Activated CD4-positive, alpha-beta T cell treated with anti-CD3 and anti-CD28 coated beads, Interleukin-2, amount 50 U/mL, for 1 hour (primary cell): ENCODE results near the gene PRKRIP1.
"Not testable (repeated sequence)": the region's sequence is repeated elsewhere in the genome, so short reads cannot be mapped to it uniquely, and the experiment has no call there.

ENCODE experiments used
- DNase-seq: peaks from one replicate; pipeline ENCODE4 v3.0.0-alpha.2; 2020

The PRKRIP1 gene, protein sequence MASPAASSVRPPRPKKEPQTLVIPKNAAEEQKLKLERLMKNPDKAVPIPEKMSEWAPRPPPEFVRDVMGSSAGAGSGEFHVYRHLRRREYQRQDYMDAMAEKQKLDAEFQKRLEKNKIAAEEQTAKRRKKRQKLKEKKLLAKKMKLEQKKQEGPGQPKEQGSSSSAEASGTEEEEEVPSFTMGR

DNA sequence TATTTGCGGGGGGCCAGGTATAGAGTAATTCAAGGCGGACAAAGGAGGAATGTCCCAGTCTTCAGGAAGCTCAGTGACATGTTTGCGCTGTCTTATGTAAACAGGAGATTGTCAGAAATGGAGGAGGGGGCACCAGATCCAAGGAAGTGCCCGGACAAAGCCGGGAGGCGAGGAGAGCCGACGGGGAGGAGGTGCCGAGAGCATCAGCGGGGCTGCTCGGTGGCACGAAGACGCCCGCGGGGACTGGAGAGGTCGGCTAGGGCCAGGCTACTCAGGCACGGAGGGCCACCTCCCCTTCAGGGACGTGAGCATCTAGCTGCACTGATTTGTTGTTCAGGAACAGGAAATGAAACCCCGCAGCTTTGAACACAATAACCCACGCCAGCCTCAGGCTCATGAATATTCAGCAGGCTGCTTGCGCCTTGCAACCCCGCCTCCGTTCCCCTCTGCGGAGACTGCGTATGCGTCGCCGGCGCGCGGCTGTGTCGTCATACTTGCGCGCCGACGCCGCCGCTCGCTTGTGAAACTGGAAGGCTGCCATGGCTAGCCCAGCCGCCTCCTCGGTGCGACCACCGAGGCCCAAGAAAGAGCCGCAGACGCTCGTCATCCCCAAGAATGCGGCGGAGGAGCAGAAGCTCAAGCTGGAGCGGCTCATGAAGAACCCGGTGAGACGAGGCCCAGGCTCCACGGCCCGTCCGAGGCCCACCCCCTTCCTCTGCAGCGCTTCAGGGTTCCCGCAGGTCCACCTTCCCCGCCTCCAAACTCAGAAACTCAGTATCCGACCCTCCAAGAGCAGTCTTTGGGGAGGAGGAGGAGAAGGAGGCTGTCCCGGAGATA, at the start of gene PRKRIP1:
Gene PRKRIP1 (plus strand): TSS at position 491 of the 837 bp plus-strand sequence. CDS start 49 bp downstream, at position 540.
- DNase-seq = peak; percentile 77

DNA sequence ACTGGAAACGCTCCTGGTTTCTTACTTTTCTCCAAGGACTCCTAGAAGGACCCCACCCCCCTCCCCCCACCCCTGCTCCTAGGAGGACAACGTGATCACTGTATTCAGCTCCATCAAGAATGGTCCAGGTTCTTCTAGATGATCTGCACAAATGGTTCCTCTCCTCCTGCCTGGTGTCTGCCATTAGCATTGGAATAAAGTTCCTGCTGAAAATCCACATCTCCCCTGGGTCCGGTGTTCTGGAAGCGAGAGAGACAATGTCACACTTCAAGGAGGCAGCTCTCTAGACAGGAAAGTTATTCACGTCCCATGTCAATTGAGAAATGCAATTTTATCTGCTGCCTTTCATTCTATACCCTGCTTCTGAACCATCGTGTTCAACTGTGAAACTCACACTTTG, 49.2 kb upstream of the PRKRIP1 start:
- not testable (repeated sequence) for DNase-seq

DNA sequence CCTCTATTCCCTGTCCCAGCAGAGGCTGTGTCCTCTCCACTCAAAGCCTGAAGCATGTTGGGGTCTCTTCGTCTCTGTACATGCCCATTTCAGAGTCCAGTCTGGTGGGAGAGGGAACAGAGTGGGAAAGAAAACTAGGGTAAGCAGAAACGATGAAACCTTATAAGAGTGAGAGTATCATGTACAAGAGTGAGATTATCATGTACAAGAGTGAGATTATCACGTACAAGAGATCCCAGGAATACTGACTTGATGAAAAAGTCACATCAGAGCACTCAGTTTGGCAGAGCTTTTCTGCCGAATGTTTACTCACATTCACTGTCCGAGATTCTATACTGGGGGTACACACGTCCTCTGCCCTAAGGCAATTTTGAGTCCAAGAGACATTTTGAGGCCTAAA, 39.8 kb upstream of the PRKRIP1 start, which contains the start of gene SPDYE6:
Gene SPDYE6 (minus strand): TSS at position 101 of the 400 bp plus-strand sequence. CDS start 421 bp downstream, outside the sequence.
- DNase-seq = not testable (repeated sequence)

DNA sequence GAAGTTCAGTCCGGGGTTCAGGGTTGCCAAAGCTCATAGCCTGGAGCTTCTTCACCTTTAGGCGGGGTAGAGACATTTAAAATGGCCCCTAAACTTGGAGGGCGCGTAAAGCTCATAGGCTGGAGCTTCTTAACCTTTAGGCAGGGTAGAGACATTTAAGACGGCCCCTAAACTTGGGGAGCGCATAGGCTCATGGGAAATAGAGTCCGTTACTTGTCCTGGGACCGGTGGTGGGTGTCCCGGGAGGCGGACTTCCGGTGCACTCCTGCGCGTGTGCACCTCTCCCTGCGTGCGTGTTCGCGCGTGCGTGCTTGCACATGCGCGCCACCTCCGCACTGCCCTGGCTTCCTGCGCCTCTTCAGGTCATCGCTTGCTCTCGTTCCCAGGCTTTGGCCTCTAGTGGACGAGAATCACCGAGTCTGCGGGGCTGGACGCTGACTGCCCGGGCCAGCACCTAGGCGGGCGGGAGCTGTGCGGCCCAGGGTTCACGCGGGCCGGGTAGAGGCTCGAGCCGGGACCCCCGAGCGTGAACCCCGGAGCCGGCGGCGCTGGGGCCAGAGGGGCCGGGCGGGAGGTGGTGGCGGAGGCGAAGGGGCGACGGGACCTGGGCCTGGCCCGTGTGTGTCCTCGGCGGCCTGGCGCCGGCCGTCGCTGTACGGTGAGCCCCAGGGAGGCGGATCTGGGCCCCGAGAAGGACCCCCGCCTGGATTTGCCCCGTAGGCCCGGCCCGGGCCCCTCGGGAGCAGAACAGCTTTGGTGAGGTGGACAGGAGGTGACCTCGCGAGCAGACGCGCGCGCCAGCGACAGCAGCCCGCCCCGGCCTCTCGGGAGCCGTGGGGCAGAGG, 32.4 kb upstream of the PRKRIP1 start:
- DNase-seq = peak; percentile 89

DNA sequence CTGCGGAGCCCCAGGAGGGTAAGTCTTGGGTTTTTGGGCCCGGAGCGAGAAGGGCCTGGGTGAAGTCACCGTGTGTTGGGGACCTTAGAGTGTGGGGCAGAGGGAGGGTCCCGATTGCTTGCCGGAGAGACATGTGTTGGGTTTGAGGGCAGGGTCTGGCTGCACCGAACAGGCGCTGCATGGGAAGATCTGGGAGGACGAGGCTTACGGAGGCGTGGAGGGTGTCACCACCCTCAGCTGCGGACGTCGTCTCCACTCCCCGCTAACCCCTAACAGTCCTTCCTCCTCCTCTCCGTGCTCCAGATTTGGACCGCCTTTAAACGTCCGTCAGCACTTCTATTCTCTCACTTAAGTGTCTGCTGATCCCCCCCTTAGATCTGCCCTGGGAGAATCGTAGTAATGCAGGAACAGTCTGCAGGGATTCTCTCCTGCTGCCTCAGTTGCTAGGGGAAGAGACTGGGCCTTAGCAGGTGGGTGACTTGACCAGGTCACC, 31.7 kb upstream of the PRKRIP1 start:
- DNase-seq = not testable (repeated sequence)

DNA sequence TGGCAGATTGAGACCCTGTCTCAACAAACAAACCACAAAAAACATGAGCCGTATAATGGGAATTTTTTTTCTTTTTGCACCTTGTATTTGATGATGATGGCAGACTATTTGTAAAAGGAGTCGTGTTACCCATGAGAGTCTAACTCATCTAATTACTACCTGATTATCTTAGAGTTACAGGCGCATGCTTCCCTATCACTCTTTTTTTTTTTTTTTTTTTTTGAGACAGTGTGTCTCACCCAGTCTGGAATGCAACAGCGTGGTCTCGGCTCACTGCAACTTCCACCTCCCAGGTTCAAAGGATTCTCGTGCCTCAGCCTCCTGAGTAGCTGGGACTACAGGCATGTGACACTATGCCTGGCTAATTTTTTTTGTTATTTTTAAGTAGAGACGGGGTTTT, 30.8 kb upstream of the PRKRIP1 start:
- DNase-seq = not testable (repeated sequence)

DNA sequence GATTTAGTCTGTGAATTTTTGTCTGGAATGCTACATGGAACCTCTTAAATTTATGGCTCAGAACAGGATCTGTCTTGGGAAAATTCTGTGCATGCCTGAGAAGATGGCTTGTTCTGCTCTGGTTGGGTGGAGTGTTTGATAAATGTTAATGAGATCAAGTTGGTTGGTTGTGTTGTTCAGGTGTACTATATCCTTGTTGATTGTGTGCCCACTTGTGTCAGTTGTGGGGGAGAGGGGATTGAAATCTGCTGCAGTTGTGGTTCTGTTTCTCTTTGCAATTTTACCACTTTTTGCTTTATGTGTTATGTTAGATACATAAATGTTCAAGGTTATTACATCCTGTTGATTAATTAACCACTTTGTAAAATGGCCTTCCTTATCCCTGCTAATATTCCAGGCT, 26.1 kb upstream of the PRKRIP1 start:
- not testable (repeated sequence) for DNase-seq

DNA sequence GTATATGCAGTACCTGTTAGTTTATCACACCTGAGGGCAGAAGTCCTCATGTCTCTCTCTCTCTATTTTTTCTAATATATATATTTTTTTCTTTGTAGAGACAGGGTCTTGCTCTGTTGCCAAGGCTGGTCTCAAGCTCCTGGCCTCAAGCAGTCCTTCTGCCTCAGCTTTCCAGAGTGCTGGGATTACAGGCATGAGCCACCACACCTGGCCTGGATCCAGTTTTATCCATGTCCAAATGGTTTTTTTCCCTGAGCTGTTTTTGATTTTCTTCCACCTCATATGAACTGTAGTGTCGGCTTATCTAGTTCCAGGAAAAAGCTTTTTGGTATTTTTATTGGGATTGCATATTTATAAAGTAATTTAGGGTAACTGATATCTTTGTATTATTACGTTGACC, 23.4 kb upstream of the PRKRIP1 start:
- not testable (repeated sequence) for DNase-seq

DNA sequence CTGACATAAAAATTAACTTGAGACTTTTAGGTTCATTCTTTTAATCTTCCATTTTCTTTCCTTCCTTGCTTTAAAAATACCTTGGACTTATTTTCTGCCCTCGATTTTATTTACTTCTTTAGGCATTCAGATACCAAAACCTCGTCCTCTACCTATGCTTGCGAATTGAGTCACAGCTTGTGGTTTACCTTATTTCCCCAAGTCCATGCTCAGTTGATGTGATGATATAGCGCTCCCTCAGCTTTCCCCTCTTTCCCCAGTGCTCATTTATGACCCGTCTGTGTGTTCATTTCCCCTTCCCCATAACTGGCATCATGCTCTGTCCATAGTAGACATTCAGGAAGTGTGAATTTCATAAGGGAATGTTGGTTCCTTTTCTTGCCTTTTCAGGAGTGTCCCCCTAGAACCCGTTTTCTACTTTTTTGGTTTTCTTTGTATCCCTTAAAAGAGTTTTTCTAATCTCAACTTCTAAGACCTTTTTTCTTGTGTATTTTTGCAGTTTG, 19.1 kb upstream of the PRKRIP1 start:
- DNase-seq = no peak

DNA sequence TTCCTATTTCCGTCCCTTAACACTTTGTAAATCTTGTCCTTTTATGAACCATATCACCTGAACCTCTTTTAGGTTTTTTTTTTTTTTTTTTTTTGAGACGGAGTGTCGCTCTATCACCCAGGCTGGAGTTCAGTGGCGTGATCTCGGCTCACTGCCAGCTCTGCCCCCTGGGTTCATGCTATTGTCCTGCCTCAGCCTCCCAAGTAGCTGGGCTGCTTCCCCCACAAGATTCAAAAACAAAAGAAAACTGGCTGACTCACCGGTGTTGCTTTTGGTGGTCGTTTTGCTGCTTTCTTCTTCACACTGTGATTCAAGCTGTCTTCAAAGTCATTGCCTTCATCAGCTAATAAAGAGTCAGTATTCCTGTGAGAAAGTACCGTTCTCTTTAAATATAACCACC, 15.3 kb upstream of the PRKRIP1 start:
- not testable (repeated sequence) for DNase-seq

DNA sequence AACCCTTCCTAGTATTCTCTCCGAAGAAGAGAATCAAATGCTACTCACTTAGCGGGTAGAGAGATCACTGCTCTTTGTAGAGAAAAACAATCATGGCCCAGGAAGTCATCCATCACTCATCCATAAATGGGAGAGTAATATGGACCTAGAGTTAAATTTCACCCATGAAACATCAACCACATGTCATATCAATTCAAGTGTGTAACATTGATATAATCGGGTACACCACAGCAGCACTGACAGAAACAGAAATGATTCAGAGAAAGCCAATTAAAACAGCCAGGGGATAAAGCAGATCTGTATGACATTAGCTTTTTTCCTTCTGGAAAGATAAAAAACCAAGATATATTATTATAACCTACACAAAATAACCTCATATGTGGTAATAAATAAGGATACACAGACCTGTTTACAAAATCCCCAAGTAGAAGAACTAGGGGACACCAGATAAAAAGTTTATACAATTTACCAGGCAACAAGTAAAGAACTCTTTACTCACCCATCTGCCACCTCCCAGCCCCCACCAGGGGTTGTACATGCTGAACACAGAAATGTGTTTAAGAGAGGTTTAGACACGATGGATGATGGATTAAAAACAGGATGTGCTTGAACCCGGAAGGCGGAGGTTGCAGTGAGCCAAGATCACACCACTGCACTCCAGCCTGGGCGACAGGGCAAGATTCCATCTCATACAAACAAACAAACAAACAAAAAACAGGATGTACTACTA, 14.3 kb upstream of the PRKRIP1 start:
- DNase-seq = not testable (repeated sequence)

DNA sequence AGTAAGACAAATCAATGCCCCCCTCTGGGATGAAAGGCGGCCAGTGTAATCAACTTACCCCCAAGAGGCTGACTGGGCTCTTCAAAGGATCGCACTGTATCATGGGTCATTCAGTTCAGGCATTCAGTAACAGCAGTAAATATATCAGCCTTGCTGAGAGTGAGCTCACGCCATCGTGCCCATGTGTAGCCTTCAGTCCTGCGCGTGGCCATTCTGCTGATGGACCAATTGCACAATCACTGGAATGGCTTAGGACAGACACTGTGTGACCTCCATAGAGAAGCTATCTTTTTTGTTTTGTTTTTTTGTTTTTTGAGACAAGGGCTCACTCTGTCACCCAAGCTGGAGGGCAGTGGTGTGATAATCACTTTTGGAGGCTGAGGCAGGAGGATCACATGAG, 9.1 kb upstream of the PRKRIP1 start:
- no peak for DNase-seq

DNA sequence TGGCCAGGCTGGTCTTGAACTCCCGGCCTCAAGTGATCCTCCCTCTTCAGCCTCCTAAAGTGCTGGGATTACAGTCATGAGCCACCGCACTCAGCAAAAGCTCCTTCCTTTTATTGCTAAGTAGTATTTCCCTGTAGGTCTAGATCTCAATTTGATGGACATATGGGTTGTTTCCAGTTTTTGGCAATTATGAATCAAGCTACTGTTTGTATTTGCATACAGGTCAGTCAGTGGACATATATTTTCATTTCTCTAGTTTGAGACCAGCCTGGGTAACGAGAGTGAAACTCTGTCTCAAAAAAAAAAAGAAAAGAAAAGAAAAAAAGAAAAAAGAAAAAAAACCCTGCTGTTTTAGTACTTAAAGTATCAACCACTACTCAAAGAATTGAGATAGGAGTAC, 6.4 kb upstream of the PRKRIP1 start:
- no peak for DNase-seq

DNA sequence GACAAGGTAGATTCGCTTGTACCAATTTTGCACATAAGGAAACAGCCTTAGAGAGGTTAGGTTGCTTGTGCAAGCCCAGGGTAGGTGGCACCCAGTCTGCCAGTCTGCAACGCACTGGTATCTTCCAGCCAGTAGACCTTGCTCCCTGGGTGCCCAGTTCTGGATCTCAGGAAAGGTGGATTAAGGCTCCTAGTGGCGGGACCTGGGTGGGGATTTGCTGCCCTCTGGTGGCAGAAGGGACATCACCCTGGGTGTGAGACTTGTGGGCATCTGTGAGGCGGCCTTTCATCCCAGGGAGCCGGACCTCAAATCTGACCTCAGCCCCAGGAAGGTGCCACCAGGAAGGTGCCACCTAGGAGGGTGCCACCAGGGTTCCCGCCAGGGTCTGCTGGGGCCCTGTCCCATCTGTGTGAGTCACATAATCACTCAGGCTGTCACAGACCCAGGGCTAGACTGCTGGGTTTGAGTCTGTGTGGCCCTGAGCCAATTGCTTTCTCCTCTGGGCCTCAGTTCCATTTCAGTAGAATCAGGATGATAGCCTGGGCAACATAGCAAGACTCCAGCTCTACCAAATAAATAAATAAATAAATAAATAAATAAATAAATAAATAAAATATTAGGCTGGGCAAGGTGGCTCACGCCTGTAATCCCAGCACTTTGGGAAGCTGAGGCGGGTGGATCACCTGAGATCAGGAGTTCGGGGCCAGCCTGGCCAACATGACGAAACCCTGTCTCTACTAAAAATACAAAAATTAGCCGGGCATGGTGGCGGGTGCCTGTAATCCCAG, 5.3 kb upstream of the PRKRIP1 start:
- DNase-seq = peak; percentile 69

DNA sequence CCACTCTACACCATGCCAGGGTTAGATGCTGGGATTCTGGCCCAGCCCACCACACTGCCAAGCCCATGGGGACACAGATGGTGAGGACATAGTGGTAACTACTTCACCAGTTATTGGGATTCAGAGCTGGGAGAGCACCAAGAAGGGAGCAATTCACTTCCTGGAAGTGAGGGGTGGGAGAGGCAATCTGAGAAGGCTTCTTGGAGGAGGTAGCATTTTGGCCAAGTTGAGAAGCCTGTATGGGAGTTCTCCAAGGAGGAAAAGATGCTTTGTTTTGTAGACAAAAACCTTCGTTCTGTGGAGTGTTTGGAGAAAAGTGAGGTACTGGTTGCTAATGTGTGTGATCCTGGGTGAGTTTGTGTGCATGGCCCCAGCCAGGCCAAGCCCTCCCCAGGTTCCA, 3.8 kb upstream of the PRKRIP1 start:
- DNase-seq = no peak

DNA sequence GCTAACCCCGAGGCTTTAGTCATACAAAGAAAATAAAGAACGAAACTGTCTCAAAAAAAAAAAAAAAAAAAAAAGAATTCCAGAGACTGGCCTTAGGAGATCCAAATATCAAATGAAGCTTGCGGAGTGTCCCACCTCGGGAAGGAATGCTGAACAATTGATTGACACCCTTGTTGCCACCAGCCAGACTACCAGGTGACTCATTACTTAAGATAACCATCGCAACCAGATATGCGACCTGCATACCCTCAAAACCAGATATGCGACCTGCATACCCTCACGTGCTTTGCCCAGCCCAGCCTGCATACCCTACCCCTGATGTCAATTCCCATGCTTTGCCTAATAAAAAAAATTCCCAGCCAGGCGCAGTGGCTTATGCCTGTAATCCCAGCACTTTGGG, 2.7 kb upstream of the PRKRIP1 start:
- DNase-seq = no peak

DNA sequence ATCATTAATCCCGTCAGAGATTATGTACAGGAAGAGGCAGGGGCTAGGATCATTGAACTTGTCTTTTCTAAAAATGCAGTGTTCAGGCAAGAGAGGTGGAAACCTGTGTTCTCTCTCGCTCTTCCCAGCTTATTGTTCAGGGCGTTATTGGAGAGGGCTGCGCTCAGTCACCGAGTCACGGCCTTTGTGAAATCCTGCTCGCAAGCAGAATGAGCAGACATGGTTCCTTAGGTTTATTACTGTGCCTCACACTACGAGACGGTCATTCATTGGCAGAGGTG, 631 bp upstream of the PRKRIP1 start:
- no peak for DNase-seq

DNA sequence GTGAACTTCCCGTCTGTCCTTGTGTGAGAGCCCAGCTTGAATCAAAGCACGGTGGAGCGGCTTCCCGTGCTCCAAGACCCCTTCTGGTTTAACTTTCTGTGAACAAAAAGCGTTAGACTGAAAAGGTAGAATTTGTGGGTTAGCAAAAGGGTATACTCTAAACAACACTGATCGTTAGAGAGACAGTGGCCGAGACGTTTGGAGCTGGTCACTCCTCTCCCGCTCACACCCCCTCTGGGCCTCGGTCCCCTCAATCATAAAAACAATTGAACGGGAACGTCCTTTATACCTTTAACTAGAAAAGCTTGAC, 502 bp downstream of the PRKRIP1 start:
- no peak for DNase-seq

DNA sequence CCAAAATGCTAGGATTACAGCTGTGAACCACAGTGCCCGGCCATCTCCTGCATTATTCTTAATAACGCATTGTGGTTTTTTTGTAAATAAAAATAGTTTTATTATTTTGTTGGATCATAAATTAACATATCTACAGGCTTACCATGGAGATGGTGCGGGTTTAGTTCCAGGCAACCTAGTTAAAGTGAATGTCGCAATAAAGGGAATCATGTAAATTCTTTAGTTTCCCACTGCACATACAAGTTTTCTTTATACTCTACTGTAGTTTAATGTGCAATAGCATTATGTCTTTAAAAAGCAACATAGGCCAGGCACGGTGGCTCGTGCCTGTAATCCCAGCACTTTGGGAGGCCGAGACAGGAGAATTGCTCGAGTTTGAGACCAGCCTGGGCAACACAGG, 2.4 kb downstream of the PRKRIP1 start:
- DNase-seq = no peak

DNA sequence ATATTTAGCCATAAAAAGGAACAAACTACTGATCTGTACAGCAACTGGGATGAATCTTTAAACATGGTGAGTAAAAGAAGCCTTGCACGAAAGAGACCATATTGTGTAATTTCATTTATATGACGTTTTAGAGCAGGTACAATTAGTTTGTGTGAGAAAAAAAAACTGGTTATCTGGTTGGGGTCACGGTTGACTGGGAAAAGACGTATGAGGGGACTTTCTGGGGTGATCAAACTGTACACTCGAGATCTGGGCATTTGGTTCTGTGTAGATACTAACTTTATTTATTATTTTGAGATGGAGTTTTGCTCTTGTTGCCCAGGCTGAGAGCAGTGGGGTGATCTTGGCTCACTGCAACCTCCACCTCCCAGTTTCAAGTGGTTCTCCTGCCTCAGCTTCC, 4.2 kb downstream of the PRKRIP1 start:
- DNase-seq = no peak

DNA sequence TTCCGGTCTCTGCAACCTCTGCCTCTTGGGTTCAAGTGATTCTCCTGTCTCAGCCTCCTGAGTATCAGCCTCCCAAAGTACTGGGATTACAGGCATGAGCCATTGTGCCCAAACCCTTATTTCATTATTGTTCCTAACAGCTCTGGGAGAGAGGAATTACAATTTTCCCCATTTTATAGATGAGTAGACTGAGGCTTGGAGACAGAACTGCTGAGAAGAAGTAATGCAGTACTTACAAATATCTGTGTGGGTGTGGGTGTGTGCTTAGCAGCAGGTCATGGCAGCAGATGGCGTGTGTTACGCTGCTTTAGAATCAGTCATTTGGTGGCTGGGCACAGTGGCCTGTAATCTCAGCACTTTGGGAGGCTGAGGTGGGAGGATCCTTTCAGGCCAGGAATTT, 7.4 kb downstream of the PRKRIP1 start:
- DNase-seq = no peak
